ENCODE results near the gene KRTAP5-4.
"Not testable (repeated sequence)": the region's sequence is repeated elsewhere in the genome, so short reads cannot be mapped to it uniquely, and the experiment has no call there.

The KRTAP5-4 gene

GRCh38 chr11:1636291-1636950 lies 14.5 kb upstream of the KRTAP5-4 start:
- DNase-seq = no peak

- no peak for DNase-seq
Observed at GRCh38 chr11:1633864-1634263, 11.9 kb upstream of the KRTAP5-4 start.

- no peak for DNase-seq
Observed at GRCh38 chr11:1632053-1632714, 10.2 kb upstream of the KRTAP5-4 start.

- no peak for DNase-seq
Observed at GRCh38 chr11:1631066-1631568, 9.2 kb upstream of the KRTAP5-4 start.

- DNase-seq = no peak
Observed at GRCh38 chr11:1630271-1630670, 8.3 kb upstream of the KRTAP5-4 start.

GRCh38 chr11:1629326-1630185 lies 7.6 kb upstream of the KRTAP5-4 start, which contains the start of gene KRTAP5-5:
Gene KRTAP5-5, plus strand, starts transcription at chr11:1629775. Its CDS starts 66 bp downstream, at chr11:1629841.
- no peak for DNase-seq

GRCh38 chr11:1628506-1629325 lies 6.8 kb upstream of the KRTAP5-4 start:
- peak; percentile 70 to 79 for DNase-seq

- DNase-seq = no peak
Observed at GRCh38 chr11:1625541-1625940, 3.6 kb upstream of the KRTAP5-4 start.

- DNase-seq = no peak
Observed at GRCh38 chr11:1624621-1625020, 2.7 kb upstream of the KRTAP5-4 start.

GRCh38 chr11:1623716-1624115 lies 1.8 kb upstream of the KRTAP5-4 start:
- DNase-seq = no peak

- no peak for DNase-seq
Observed at GRCh38 chr11:1619449-1619848, 2.5 kb downstream of the KRTAP5-4 start.

- DNase-seq = no peak
Observed at GRCh38 chr11:1618231-1618630, 3.7 kb downstream of the KRTAP5-4 start.

GRCh38 chr11:1608363-1608762 lies 13.6 kb downstream of the KRTAP5-4 start, which contains the start of gene KRTAP5-3:
Gene KRTAP5-3, minus strand, starts transcription at chr11:1608463. Its CDS starts 78 bp downstream, at chr11:1608385.
- no peak for DNase-seq

GRCh38 chr11:1607901-1608300 lies 14.0 kb downstream of the KRTAP5-4 start:
- DNase-seq = not testable (repeated sequence)

- DNase-seq = not testable (repeated sequence)
Observed at GRCh38 chr11:1607156-1607845, 14.6 kb downstream of the KRTAP5-4 start.

- not testable (repeated sequence) for DNase-seq
Observed at GRCh38 chr11:1605923-1606322, 16.0 kb downstream of the KRTAP5-4 start.

GRCh38 chr11:1604711-1605110 lies 17.2 kb downstream of the KRTAP5-4 start:
- no peak for DNase-seq

- no peak for DNase-seq
Observed at GRCh38 chr11:1604181-1604580, 17.8 kb downstream of the KRTAP5-4 start.

- no peak for DNase-seq
Observed at GRCh38 chr11:1603629-1604028, 18.3 kb downstream of the KRTAP5-4 start.

GRCh38 chr11:1601663-1602062 lies 20.3 kb downstream of the KRTAP5-4 start:
- DNase-seq = not testable (repeated sequence)

- DNase-seq = no peak
Observed at GRCh38 chr11:1600626-1601025, 21.3 kb downstream of the KRTAP5-4 start.

GRCh38 chr11:1598816-1599215 lies 23.1 kb downstream of the KRTAP5-4 start:
- DNase-seq = no peak

All from activated T-cell treated with anti-CD3 and anti-CD28 coated beads, Interleukin-2, amount 50 U/mL, for 48 hours (primary cell).